Lower leg skin (tissue), 4 donors: ENCODE measurements around the gene EYS. TPM values are rescaled to one million over a fixed set of nuclear protein-coding genes. Genes with fewer than 3 reads are reported as not detected.

Experiments
- DNase-seq, 2 donors: peaks; one replicate each; pipeline ENCODE4 v3.0.0-alpha.2; 2019; ENCODE audit warnings: low spot score in 2 of 2
- H3K4me3 ChIP-seq: fragments of 200-600 bp; sonication (generic); 2 replicates; pipeline ENCODE4 v1.5.1; 2017; ENCODE audit warnings: mild to moderate bottlenecking, low read depth; ENCODE audit not compliant: poor library complexity, severe bottlenecking
- POLR2A ChIP-seq, 2 donors: fragments of 450-650 bp; IDR thresholded peaks; one replicate each; pipeline ENCODE4 v1.6.1; 2016 to 2017; ENCODE audit warnings: antibody characterized with exemption in 2 of 2, mild to moderate bottlenecking in 1 of 2, moderate library complexity in 1 of 2
- WGBS, 2 donors: methylation state at CpG; one replicate each; pipeline ENCODE4 v1.1.5; 2018; 5-methylcytosine and 5-hydroxymethylcytosine counted together
- intact Hi-C: fragments of 100-400 bp; cut with DNase I; formaldehyde crosslinking; loops from one replicate; pipeline ENCODE4 v1.15.0; 2023; ENCODE audit warnings: low total_unique reads
- total RNA-seq, 4 donors: library from RNA; depleted of rRNA; stranded (reverse); fragments of >200 nt; gene quantifications; one replicate each; pipeline ENCODE4 v1.1.0, GENCODE V29; 2016
- TF ChIP-seq, protein P1 (sequence below), 3 donors: fragments of 450-650 bp; IDR thresholded peaks; one replicate each; pipeline ENCODE4 v1.5.1; 2016; ENCODE audit warnings: antibody characterized with exemption in 3 of 3, mild to moderate bottlenecking in 3 of 3, moderate library complexity in 2 of 3

Gene EYS
- total RNA-seq, 4 donors from 2014 or later, result 0.04 TPM; not detected in 3

DNA sequence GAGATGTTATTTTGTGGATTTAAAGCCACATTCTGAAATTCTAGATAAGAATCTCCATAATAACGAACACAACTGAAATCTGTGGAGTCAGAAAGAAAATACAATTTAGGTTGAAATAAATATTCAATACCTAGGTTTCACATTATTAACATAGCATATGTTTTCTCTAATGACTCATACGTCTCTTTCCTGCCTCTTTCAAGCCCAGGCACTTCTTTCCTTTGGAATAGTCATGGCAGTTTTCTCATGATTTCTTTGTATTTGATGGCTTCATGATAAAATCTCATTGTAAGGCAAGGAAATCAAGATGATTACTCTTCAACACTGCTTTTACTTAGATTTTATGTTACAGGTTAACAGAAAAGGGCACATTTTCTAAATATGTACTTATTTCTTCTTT is 1267.8 kb downstream of the EYS start:
- TF ChIP-seq, protein P1, sequence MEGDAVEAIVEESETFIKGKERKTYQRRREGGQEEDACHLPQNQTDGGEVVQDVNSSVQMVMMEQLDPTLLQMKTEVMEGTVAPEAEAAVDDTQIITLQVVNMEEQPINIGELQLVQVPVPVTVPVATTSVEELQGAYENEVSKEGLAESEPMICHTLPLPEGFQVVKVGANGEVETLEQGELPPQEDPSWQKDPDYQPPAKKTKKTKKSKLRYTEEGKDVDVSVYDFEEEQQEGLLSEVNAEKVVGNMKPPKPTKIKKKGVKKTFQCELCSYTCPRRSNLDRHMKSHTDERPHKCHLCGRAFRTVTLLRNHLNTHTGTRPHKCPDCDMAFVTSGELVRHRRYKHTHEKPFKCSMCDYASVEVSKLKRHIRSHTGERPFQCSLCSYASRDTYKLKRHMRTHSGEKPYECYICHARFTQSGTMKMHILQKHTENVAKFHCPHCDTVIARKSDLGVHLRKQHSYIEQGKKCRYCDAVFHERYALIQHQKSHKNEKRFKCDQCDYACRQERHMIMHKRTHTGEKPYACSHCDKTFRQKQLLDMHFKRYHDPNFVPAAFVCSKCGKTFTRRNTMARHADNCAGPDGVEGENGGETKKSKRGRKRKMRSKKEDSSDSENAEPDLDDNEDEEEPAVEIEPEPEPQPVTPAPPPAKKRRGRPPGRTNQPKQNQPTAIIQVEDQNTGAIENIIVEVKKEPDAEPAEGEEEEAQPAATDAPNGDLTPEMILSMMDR (IDR thresholded peaks at IDR 0.05), result no peak
- no peak for TF ChIP-seq POLR2A (IDR thresholded peaks at IDR 0.05)
- no peak for DNase-seq
- no peak overlapping the region for H3K4me3 ChIP-seq
- intact Hi-C loops, result no loop called here
- 37 to 42% methylated on average over 2 of the region's 2 CpGs for WGBS, 2 donors

DNA sequence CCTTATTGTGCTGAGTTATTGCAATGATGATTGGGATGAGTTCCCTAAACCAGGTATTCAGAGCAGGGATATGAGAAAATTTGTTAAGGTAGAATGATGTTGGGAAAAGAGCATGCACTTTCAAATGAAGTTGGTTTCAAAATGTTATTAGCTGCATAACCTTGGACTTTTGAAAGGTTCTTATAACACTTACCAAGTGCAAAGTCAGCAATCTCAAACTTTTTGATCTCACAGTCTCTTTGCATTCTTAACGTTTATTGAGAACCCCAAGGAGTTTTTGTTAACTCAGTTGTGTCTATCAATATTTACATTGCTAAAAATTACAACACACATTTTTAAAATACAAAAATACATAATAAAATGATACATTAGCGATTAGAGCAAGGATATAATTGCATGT is 1269.0 kb downstream of the EYS start:
- intact Hi-C loops, result no loop called here
- 69 to 74% methylated on average over 2 of the region's 2 CpGs for WGBS, 2 donors
- H3K4me3 ChIP-seq, result no peak overlapping the region
- DNase-seq, result no peak
- no peak for TF ChIP-seq POLR2A (IDR thresholded peaks at IDR 0.05)
- TF ChIP-seq, protein P1 (IDR thresholded peaks at IDR 0.05), result no peak

DNA sequence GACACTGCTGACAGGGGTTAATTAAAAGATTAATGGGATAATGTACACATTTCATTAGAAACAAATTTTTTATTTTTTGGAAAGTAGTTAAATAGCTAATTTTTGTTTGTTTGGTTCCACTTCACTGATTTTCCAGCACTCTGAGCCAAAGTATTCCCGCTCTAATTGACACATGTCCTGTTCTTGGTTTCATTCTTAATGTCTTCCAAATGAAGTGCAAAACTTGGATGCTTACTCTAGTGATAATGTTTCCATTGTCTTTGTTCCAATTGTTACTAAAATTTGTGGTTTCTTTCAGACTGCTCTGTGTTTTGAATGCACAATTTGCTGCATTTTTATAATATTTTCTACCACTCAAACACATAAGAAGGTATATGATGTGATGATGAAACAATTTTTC is 1277.1 kb downstream of the EYS start:
- 52 to 56% methylated on average over 1 of the region's 1 CpG for WGBS, 2 donors
- intact Hi-C loops, result no loop called here
- no peak for TF ChIP-seq POLR2A (IDR thresholded peaks at IDR 0.05)
- TF ChIP-seq, protein P1 (IDR thresholded peaks at IDR 0.05), result no peak
- no peak overlapping the region for H3K4me3 ChIP-seq
- no peak for DNase-seq

DNA sequence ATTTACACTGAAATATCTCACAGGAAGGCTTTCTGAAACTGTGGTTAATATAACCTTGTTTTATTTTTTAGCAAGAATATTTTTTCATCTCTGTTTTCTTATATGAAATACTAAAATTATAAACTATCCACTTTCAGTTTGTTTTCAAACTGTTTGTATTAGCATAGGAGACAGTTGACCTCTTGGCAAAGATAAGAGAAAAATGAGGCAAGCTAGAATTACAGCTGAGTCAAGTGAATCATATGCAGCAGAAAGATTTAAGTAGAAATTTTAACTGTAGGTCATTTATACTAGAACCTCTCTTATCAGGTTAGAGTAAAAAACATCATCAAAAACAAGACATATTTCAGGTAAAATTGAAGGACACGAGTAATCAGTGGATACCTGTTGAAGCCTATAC is 1278.8 kb downstream of the EYS start:
- WGBS, 2 donors, result 84 to 87% methylated on average over 1 of the region's 1 CpG
- TF ChIP-seq POLR2A (IDR thresholded peaks at IDR 0.05), result no peak
- TF ChIP-seq, protein P1 (IDR thresholded peaks at IDR 0.05), result no peak

DNA sequence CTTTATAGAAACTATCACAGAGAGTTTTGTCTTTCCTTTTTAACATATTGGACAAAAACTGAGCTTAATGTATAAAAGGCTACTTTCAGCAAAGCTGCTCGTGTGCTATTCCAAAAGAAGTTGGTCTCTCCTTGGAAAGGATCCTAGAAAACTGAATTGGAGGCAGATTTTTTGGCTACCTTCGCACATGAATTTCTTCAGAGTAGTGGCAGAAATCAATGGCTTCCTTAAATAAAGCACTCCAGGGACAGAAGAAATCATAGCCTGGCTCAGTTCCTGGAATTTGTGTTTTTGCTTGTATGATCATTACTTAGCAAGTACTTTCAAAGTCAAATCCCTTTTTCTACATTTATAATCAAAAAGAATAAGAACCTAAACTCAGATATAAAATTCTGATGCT is 1291.1 kb downstream of the EYS start:
- no peak overlapping the region for H3K4me3 ChIP-seq
- 10 to 27% methylated on average over 2 of the region's 2 CpGs for WGBS, 2 donors
- no peak for DNase-seq
- TF ChIP-seq, protein P1 (IDR thresholded peaks at IDR 0.05), result no peak
- no peak for TF ChIP-seq POLR2A (IDR thresholded peaks at IDR 0.05)
- intact Hi-C loops, result no loop called here

More for the DNA sequence above, 1278.8 kb downstream of the EYS start:
- no peak for DNase-seq
- no peak overlapping the region for H3K4me3 ChIP-seq
- intact Hi-C loops, result no loop called here

DNA sequence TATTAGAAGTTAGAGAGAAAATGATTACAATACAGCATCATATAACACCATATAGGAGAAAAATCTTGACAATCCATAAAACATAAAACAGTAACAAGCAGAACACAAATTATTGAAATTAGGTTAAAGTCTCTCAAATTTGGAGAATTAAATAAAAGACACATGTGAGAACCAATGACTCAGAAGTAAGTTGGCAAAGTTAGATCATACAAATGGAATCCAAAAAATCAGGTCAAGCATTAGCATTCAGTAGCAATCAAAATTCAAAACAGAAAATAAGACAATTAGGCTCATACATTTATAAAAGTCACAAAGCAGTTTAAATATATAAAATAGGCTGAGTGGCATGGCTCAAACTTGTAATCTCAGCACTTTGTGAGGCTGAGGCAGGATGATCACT is 1295.8 kb downstream of the EYS start:
- intact Hi-C loops, result no loop called here
- no peak for DNase-seq
- no peak for TF ChIP-seq POLR2A (IDR thresholded peaks at IDR 0.05)
- TF ChIP-seq, protein P1 (IDR thresholded peaks at IDR 0.05), result no peak
- H3K4me3 ChIP-seq, result no peak overlapping the region
